ENCODE data around the gene OLFML1. TPM values are rescaled to one million over a fixed set of nuclear protein-coding genes. Genes with fewer than 3 reads are reported as not detected.

Gene OLFML1
- total RNA-seq, 1 donor from 2014 or later: 11.5 TPM

- Histone ChIP-seq H3K4me1 (no peaks in the 10 kb centered on the region), H3K4me3 (peak overlapping the region; percentile 50 to 51), H3K27me3 (no peaks in the 10 kb centered on the region), H3K9me3 (no peaks in the 10 kb centered on the region), H3K27ac (peak overlapping the region; percentile 63), H3K36me3 (no peaks in the 10 kb centered on the region)
- TF ChIP-seq CTCF (IDR thresholded peaks at IDR 0.05): no peak
- no peak for TF ChIP-seq POLR2AphosphoS5 (IDR thresholded peaks at IDR 0.05; ENCODE audit: insufficient read depth in 1 of 2, low read depth in 1 of 2)
- no peak for TF ChIP-seq POLR2A (IDR thresholded peaks at IDR 0.05)
- intact Hi-C loops (cut with DNase I): no loop called here
- no peak for DNase-seq (ENCODE audit: extremely low spot score in 2 of 2)
Observed at GRCh38 chr11:7486098-7486780, 933 bp downstream of the OLFML1 start.

GRCh38 chr11:7486781-7487140 lies 1.5 kb downstream of the OLFML1 start:
- Histone ChIP-seq H3K36me3 (no peaks in the 10 kb centered on the region), H3K4me3 (peak overlapping the region; percentile 25 to 50), H3K4me1 (no peaks in the 10 kb centered on the region), H3K27ac (peak overlapping the region; percentile 63), H3K9me3 (no peaks in the 10 kb centered on the region), H3K27me3 (no peaks in the 10 kb centered on the region)
- no peak for TF ChIP-seq POLR2AphosphoS5 (IDR thresholded peaks at IDR 0.05; ENCODE audit: insufficient read depth in 1 of 2, low read depth in 1 of 2)
- TF ChIP-seq POLR2A (IDR thresholded peaks at IDR 0.05): no peak
- no peak for TF ChIP-seq CTCF (IDR thresholded peaks at IDR 0.05)
- intact Hi-C loops (cut with DNase I): no loop called here
- no peak for DNase-seq (ENCODE audit: extremely low spot score in 2 of 2)

GRCh38 chr11:7487360-7487759 lies 2.1 kb downstream of the OLFML1 start:
- H3K27ac ChIP-seq: peak overlapping the region; percentile 63
- H3K27me3 ChIP-seq: no peaks in the 10 kb centered on the region
- H3K4me3 ChIP-seq: peak overlapping the region; percentile 25 to 50
- H3K36me3 ChIP-seq: no peaks in the 10 kb centered on the region
- H3K4me1 ChIP-seq: no peaks in the 10 kb centered on the region
- H3K9me3 ChIP-seq: no peaks in the 10 kb centered on the region
- TF ChIP-seq POLR2AphosphoS5 (IDR thresholded peaks at IDR 0.05; ENCODE audit: insufficient read depth in 1 of 2, low read depth in 1 of 2) (no peak), POLR2A (IDR thresholded peaks at IDR 0.05) (no peak), CTCF (IDR thresholded peaks at IDR 0.05) (no peak)
- DNase-seq (ENCODE audit: extremely low spot score in 2 of 2): no peak
- intact Hi-C loops (cut with DNase I): no loop called here

- Histone ChIP-seq H3K4me1 (peaks cover 7% of the 10 kb centered on the region), H3K27me3 (no peaks in the 10 kb centered on the region), H3K36me3 (no peaks in the 10 kb centered on the region), H3K27ac (no peak overlapping the region), H3K4me3 (no peak overlapping the region), H3K9me3 (no peaks in the 10 kb centered on the region)
- TF ChIP-seq POLR2AphosphoS5 (IDR thresholded peaks at IDR 0.05; ENCODE audit: insufficient read depth in 1 of 2, low read depth in 1 of 2) (no peak), POLR2A (IDR thresholded peaks at IDR 0.05) (no peak), CTCF (IDR thresholded peaks at IDR 0.05) (no peak)
- intact Hi-C loops (cut with DNase I): no loop called here
- DNase-seq (ENCODE audit: extremely low spot score in 2 of 2): no peak
Observed at GRCh38 chr11:7488681-7489080, 3.4 kb downstream of the OLFML1 start.

DNA sequence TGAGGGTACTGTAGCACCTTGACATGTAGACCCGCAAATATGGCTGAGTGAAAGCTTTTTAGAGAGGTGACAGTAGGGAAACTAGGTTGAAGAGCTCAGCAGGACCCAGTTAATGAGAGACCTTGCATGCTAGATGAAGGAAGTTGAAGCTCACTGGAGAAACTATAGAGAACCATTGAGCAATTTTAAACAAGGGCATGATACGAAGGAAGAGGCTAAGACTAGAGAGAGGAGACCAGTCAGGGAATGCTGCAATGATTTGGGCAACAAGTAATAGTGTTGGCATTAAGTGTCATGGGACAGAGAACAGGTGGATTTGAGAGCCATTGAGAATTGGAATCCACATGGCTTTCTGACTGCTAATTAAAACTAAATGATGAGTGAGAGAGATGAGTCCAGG lies 4.1 kb downstream of the OLFML1 start:
- Histone ChIP-seq H3K27ac (peak overlapping the region; percentile 16), H3K27me3 (no peaks in the 10 kb centered on the region), H3K9me3 (no peaks in the 10 kb centered on the region), H3K36me3 (no peaks in the 10 kb centered on the region), H3K4me1 (peaks cover 7% of the 10 kb centered on the region), H3K4me3 (no peak overlapping the region)
- intact Hi-C loops (cut with DNase I): no loop called here
- DNase-seq (ENCODE audit: extremely low spot score in 2 of 2): no peak
- TF ChIP-seq POLR2A (IDR thresholded peaks at IDR 0.05): no peak
- no peak for TF ChIP-seq CTCF (IDR thresholded peaks at IDR 0.05)
- TF ChIP-seq POLR2AphosphoS5 (IDR thresholded peaks at IDR 0.05; ENCODE audit: insufficient read depth in 1 of 2, low read depth in 1 of 2): no peak
